Stimulated activated CD8-positive, alpha-beta memory T cell treated with anti-CD3 and anti-CD28 coated beads, Interleukin-15, amount 100 ng/mL, for 1 hour (primary cell): ENCODE measurements around the gene GIT1.

Experiments used
- DNase-seq: peaks from one replicate; pipeline ENCODE4 v3.0.0-alpha.2; 2020; ENCODE audit warnings: low read depth

GIT1 gene

GRCh38 chr17:29616300-29617048 lies 27.0 kb upstream of the GIT1 start:
- no peak for DNase-seq

DNA sequence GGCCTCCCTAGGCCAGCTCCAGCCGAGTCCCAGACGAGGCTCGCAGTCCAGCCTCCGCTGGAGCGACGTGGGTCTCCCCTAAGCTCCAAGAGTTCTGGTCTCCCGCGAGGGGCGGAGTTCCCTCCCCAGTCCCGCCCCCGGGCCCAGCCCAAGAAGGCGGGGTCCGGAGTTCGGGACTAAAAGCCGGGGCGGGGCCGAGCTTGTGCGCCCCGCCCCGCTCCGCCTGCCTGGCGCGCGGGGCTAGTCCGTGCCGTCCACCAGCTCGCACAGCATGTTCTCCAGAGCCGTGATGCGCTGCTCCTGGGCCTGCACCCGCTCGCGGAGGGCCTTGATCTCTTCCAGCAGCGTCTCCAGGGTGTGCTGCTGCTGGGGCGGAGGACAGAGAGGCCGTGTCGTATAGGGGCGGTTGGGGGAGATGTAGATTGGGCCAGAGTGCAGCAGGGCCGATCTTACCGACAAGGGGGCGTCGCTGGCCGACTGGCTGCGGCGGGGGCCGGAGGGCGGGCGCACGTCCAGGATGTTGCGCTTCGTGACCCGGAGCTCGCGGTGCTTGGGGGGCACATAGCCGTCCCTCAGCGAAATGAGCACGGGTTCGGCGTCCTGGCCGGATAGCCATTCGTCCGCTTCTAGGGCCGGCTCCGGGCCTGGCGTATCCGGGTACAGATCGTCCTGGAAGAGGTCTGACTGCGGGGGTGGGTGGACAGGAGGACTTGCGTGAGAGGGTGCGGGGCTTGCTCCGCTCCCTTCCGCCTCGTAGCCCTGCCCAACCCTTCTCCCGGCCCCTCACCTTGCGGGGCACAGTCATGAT lies 26.2 kb upstream of the GIT1 start:
- peak; percentile 71 for DNase-seq

GRCh38 chr17:29615048-29615385 lies 25.6 kb upstream of the GIT1 start:
- DNase-seq: no peak

GRCh38 chr17:29614349-29615047 lies 25.1 kb upstream of the GIT1 start:
- DNase-seq: no peak

DNA sequence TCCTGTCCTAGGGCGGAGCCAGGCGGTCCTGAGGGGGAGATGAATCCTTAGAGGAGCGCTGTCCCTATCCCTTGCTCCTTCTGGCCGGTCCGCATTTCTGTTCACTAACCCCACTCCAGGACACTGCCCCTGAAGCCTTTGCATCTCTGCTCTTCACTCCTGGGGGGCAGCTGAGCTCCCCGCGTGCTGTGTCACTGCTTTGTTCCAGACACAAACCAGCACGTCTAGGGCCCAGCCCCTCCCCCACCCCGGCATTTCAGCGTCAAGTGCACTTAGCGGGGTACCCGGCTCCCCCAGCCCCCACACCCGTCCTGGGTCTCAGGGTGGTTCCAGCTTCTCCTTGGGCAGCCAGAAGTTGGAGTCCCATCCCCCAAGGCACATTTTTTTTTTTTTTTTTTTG lies 24.4 kb upstream of the GIT1 start:
- DNase-seq: no peak

- DNase-seq: peak; percentile 81
These were observed 23.9 kb upstream of the GIT1 start for GRCh38 chr17:29613352-29613837.

GRCh38 chr17:29612404-29613280 lies 23.2 kb upstream of the GIT1 start:
- no peak for DNase-seq

DNA sequence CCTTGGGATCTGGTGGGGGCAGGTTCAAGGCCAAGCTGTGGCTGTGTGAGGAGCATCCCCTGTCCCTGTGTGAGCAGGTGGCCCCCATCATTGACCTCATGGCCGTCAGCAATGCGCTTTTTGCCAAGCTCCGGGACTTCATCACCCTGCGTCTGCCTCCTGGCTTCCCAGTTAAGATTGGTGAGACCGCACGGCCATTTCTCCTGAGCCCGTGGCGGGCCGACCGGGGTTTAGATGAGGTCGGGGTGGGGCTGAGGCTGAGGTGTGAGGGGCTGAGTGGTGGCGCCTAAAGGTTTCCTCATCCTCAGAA lies 22.6 kb upstream of the GIT1 start:
- DNase-seq: no peak

- DNase-seq: no peak
These were observed 22.1 kb upstream of the GIT1 start for GRCh38 chr17:29611351-29612093.

GRCh38 chr17:29610395-29610794 lies 20.9 kb upstream of the GIT1 start:
- DNase-seq: no peak

DNA sequence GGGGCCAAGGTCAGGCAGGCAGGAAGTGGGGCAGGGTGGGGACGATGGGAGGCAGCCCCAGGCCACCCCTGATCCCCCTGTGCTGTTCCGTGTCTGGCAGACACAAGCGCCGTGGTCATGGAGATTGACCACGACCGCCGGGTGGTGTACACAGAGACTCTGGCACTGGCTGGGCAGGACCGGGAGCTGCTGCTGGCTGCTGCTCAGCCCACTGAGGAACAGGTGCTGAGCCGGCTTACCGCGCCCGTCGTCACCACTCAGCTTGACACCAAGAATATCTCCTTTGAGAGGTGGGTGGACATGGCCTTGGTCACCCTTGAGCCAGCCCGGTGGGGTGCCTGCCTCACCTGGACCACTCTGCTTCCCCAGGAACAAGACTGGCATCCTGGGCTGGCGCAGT lies 19.5 kb upstream of the GIT1 start:
- DNase-seq: no peak

DNA sequence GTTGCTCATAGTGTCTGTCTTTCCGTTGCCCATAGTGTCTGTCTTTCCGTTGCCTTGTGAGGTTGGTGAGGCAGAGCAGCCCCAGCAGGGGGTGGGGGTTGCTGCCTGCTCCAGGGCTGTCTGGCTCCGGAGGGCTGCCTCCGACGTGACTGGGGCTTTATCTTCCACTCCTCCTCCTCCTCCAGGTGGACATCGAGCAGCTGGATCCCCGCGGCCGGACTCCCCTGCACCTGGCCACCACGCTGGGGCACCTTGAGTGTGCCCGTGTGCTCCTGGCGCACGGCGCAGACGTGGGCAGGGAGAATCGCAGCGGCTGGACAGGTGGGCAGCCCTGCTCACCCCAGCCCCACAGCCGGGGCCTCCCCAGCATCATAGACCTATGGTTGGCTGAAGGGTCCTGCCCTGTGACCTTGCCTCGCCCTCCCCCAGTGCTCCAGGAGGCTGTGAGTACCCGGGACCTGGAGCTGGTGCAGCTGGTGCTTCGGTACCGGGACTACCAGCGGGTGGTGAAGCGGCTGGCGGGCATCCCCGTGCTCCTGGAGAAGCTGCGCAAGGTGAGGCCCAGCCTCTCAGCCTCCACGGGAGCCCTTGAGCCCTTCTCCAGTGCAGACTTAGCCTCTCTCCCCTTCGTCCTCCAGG lies 18.2 kb upstream of the GIT1 start:
- no peak for DNase-seq

- DNase-seq: no peak
These were observed 13.7 kb upstream of the GIT1 start for GRCh38 chr17:29603109-29603674.

DNA sequence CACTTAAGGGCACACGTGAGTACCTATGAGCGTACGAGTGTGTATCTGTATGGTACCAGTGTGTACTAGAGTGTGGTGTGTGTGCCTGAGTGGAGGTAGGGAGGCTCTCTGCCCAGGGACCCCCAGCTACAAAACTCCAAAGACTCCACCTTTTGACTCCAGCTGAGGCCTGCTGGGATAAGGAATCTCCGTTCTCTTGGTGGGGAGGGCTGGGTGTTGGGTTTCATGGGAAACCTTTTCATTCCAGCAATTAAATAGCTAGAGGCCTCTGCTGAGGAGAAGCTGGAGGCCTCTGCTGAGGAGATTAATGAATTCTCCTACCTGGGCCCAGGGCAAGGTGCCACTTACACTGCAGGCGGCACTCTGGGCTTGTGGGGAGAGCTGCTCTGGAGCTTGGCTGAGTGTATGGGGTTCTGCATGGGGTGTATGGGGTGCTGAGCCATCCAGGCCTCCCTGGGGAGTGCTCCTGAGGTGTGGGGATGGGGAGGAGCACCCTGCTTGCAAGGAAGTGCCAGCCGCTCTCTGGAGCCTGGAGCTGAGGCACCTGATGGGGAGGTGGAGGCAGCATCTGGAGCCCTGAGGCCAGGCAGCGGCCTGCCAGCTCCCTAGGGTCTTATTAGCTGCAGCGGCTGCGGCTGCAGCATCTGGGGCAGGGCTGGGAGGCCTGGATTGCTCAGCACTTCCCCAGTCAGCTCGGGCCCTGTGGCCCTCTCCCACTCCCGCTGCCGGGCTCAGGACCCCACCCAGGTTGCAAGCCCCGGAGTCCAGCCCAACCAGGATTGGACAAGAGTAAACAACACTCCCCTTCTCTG lies 8.1 kb upstream of the GIT1 start:
- DNase-seq: no peak

DNA sequence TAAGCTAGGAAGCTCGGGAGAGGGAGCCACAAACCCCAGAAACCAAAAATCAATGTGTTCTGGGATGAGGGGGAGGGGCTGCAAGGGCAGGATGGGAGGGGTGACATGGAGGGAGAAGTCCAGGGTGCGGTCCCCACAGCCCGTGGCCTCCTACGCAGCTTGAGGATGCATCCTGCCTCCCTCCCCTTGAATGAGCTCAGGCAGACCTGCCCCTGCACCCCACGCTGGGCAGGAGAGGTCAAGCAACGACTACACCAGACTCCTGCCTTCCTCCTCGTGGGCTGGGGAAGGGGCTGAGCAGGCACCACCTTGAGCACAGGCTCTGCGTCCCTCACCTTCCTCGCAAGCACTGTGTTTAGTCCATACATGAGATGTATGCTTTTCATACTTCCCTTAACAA lies 7.4 kb upstream of the GIT1 start:
- DNase-seq: no peak

DNA sequence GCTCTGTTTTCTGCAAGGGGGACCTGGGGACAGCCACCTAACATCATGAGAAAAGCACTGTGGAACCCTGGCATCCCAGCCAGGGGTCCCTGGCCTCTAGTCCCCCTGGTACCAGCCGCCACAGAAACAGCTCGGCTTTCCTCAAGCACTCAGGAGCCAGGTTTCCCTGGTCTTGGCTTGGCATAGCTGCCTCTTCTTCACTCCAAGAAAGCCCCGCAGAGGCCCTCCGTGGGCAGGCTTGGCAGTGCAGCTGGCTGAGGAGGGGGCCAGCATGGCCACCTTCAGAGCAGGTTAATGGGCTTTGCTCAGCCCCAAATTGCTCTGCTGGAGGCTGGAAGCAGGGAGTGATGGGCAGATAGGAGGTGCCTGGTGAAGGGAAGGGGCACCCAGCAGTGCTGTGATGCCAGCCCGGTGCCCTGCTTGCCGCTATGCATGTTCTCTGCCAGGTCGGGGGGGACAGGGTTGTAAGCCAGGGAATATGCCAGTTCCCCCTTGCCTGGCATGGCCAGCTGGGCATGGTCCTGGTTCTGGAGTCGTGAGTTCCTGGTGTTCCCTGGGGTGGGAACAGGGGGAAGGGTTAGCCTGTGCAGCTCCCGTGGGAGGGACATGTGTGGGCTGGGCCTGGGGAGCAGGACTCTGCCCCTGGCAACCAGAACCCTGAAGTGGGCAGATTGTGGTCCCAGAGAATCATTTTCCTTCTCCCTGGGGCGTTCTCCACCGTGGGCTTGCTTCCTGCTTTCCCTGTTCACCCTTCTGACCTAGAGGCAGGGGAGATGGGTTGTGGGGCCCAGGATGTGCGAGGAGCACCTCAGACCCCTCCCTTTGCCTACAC lies 6.7 kb upstream of the GIT1 start:
- no peak for DNase-seq

DNA sequence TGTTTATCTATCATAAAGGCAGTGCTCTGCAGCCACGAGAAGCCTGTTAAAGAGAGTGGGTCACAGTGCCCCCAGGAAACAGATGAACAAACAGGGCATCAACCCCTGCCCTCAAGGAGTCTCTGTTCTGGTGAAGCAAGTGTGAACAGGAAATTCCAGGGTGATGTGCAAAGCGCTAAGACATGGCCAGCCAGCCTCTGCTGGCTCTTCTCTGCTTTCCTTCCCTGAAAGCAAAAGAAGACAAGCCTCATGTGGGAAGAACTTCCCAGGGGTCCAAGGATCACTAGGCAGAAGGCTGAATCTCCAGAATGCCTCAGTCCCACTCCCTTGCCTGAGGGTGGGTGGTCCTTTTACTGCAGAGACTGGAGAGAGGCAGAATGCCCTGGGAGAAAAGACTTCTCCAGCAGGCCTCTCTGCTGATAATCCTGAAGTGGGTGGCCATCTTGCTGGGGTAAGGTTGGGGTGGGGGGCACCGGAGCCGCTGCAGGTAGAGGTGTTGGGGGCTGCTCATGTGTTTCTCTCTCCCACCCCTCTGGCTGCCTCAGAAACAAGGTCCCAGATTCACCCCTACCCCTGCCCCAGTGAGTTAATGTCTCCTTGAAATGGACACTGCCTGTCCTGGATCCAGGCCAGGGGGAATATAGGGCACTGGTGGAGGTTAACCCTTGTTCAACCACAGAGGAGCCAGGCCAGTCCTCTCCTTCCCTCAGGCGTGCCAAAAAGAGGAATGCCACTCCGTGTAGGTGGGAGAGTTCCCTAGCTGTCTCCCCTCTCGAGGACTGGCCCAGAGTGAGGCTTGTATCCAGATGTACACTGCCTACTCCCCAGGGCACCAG lies 5.9 kb upstream of the GIT1 start:
- DNase-seq: no peak
